ENCODE data around the gene PCYOX1L. TPM values are rescaled to one million over a fixed set of nuclear protein-coding genes. Genes with fewer than 3 reads are reported as not detected.
A peak's percentile ranks its signal among the peaks of the same experiment; 100 is the strongest.

The PCYOX1L gene
- total and polyA plus RNA-seq, 2 donors (not counting 1 experiment from before 2014, with no cell fraction given): 7.6 to 9.1 TPM

GRCh38 chr5:149408252-149409099 lies 50.6 kb downstream of the PCYOX1L start:
- no peaks in the 10 kb centered on the region for H3K27me3 ChIP-seq (ENCODE audit: control insufficient read depth, insufficient read depth, low read length)
- peak overlapping the region; percentile 90 for H3K27ac ChIP-seq (ENCODE audit: insufficient read depth, low read length)
- no peaks in the 10 kb centered on the region for H3K9me3 ChIP-seq (ENCODE audit: control insufficient read depth, insufficient read depth, low read depth, low read length)
- H3K4me2 ChIP-seq (ENCODE audit: extremely low read depth, insufficient read depth, low read length): peak overlapping the region; percentile 74
- H3K9ac ChIP-seq (ENCODE audit: insufficient read depth, low read length): peak overlapping the region; percentile 88
- peaks cover 4% of the 10 kb centered on the region for H3K36me3 ChIP-seq (ENCODE audit: control insufficient read depth, insufficient read depth, low read length)
- H2AFZ ChIP-seq (ENCODE audit: low read length): no peak overlapping the region
- H3K4me3 ChIP-seq (replicated peaks in 1 of 4; ENCODE audit: control extremely low read depth in 1 of 4, insufficient read depth in 1 of 4, low read depth in 3 of 4, low read length in 4 of 4): peak overlapping the region; percentile 70 to 95 (median 87)
- peaks cover 49% of the 10 kb centered on the region for H3K4me1 ChIP-seq (ENCODE audit: control insufficient read depth, extremely low read depth, insufficient read depth, low read length)
- peaks cover 69% of the 10 kb centered on the region for H3K79me2 ChIP-seq (ENCODE audit: control insufficient read depth, insufficient read depth, low read length)
- no peak for DNase-seq (ENCODE audit: low read depth in 2 of 2)
- no peak for TF ChIP-seq EZH2 (IDR thresholded peaks at IDR 0.05; ENCODE audit: low read length, missing control alignments)
- no peaks in the 10 kb centered on the region for H4K20me1 ChIP-seq (ENCODE audit: control insufficient read depth, extremely low read depth, insufficient read depth, low read length)

- peak overlapping the region; percentile 88 for H3K9ac ChIP-seq (ENCODE audit: insufficient read depth, low read length)
- peak overlapping the region; percentile 74 for H3K4me2 ChIP-seq (ENCODE audit: extremely low read depth, insufficient read depth, low read length)
- no peak overlapping the region for H2AFZ ChIP-seq (ENCODE audit: low read length)
- H3K27me3 ChIP-seq (ENCODE audit: control insufficient read depth, insufficient read depth, low read length): no peaks in the 10 kb centered on the region
- peaks cover 46% of the 10 kb centered on the region for H3K4me1 ChIP-seq (ENCODE audit: control insufficient read depth, extremely low read depth, insufficient read depth, low read length)
- no peaks in the 10 kb centered on the region for H3K9me3 ChIP-seq (ENCODE audit: control insufficient read depth, insufficient read depth, low read depth, low read length)
- TF ChIP-seq CTCF (conservative IDR thresholded peaks at IDR 0.05 in 1 of 2, IDR thresholded peaks at IDR 0.05 in 1 of 2; ENCODE audit: low read depth in 1 of 2, low read length in 2 of 2): no peak
- no peak for TF ChIP-seq EZH2 (IDR thresholded peaks at IDR 0.05; ENCODE audit: low read length, missing control alignments)
- no peaks in the 10 kb centered on the region for H4K20me1 ChIP-seq (ENCODE audit: control insufficient read depth, extremely low read depth, insufficient read depth, low read length)
- peak overlapping the region; percentile 90 for H3K27ac ChIP-seq (ENCODE audit: insufficient read depth, low read length)
- peaks cover 5% of the 10 kb centered on the region for H3K36me3 ChIP-seq (ENCODE audit: control insufficient read depth, insufficient read depth, low read length)
- peaks cover 78% of the 10 kb centered on the region for H3K79me2 ChIP-seq (ENCODE audit: control insufficient read depth, insufficient read depth, low read length)
- no peak for DNase-seq (ENCODE audit: low read depth in 2 of 2)
- peak overlapping the region; percentile 70 to 95 (median 87) for H3K4me3 ChIP-seq (replicated peaks in 1 of 4; ENCODE audit: control extremely low read depth in 1 of 4, insufficient read depth in 1 of 4, low read depth in 3 of 4, low read length in 4 of 4)
These were observed 51.6 kb downstream of the PCYOX1L start for GRCh38 chr5:149409268-149409948.

GRCh38 chr5:149410071-149410470 lies 52.2 kb downstream of the PCYOX1L start:
- peaks cover 6% of the 10 kb centered on the region for H3K36me3 ChIP-seq (ENCODE audit: control insufficient read depth, insufficient read depth, low read length)
- peak overlapping the region; percentile 53 for H3K9ac ChIP-seq (ENCODE audit: insufficient read depth, low read length)
- no peaks in the 10 kb centered on the region for H4K20me1 ChIP-seq (ENCODE audit: control insufficient read depth, extremely low read depth, insufficient read depth, low read length)
- H3K4me3 ChIP-seq (replicated peaks in 1 of 4; ENCODE audit: control extremely low read depth in 1 of 4, insufficient read depth in 1 of 4, low read depth in 3 of 4, low read length in 4 of 4): peak overlapping the region; percentile 26 to 95 (median 87)
- H3K9me3 ChIP-seq (ENCODE audit: control insufficient read depth, insufficient read depth, low read depth, low read length): no peaks in the 10 kb centered on the region
- H3K4me2 ChIP-seq (ENCODE audit: extremely low read depth, insufficient read depth, low read length): peak overlapping the region; percentile 74
- H2AFZ ChIP-seq (ENCODE audit: low read length): no peak overlapping the region
- TF ChIP-seq EZH2 (IDR thresholded peaks at IDR 0.05; ENCODE audit: low read length, missing control alignments) (no peak), CTCF (conservative IDR thresholded peaks at IDR 0.05 in 1 of 2, IDR thresholded peaks at IDR 0.05 in 1 of 2; ENCODE audit: low read depth in 1 of 2, low read length in 2 of 2) (no peak)
- peaks cover 46% of the 10 kb centered on the region for H3K4me1 ChIP-seq (ENCODE audit: control insufficient read depth, extremely low read depth, insufficient read depth, low read length)
- DNase-seq (ENCODE audit: low read depth in 2 of 2): no peak
- no peaks in the 10 kb centered on the region for H3K27me3 ChIP-seq (ENCODE audit: control insufficient read depth, insufficient read depth, low read length)
- H3K79me2 ChIP-seq (ENCODE audit: control insufficient read depth, insufficient read depth, low read length): peaks cover 83% of the 10 kb centered on the region
- H3K27ac ChIP-seq (ENCODE audit: insufficient read depth, low read length): peak overlapping the region; percentile 90

All from fibroblast of lung (primary cell).